Measurements from ENCODE around the gene PIAS1. TPM values are rescaled to one million over a fixed set of nuclear protein-coding genes. Genes with fewer than 3 reads are reported as not detected.
"Not testable (repeated sequence)": the region's sequence is repeated elsewhere in the genome, so short reads cannot be mapped to it uniquely, and the experiment has no call there.

PIAS1 gene
- total RNA-seq (2014; rRNA removed) = 13.2 and 13.5 TPM in 2 replicates
- polyA plus RNA-seq (2012) = 9.5 TPM

- peak; percentile 86 for DNase-seq (ENCODE audit: low read depth)
Observed at GRCh38 chr15:68053701-68054627, at the start of gene PIAS1. TSS of gene PIAS1 (plus strand) at chr15:68054315. CDS start at chr15:68054327, 12 bp downstream.

DNA sequence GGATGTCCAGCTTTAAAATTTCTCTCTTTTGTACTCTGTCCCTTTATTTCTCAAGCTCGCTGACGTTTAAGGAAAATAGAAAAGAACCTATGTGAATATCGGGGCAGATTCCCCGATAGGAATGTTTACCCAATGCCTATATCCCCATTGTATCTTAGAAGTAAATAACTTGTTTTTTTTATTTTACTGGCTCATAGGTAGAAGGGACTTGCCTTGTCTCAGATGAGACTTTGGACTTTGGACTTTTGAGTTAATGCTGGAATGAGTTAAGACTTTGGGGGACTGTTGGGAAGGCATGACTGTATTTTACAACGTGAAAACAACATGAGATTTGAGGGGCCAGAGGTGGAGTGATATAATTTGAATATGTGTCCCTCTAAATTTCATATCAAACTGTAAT lies 46.5 kb upstream of the PIAS1 start:
- not testable (repeated sequence) for DNase-seq (ENCODE audit: low read depth)

DNA sequence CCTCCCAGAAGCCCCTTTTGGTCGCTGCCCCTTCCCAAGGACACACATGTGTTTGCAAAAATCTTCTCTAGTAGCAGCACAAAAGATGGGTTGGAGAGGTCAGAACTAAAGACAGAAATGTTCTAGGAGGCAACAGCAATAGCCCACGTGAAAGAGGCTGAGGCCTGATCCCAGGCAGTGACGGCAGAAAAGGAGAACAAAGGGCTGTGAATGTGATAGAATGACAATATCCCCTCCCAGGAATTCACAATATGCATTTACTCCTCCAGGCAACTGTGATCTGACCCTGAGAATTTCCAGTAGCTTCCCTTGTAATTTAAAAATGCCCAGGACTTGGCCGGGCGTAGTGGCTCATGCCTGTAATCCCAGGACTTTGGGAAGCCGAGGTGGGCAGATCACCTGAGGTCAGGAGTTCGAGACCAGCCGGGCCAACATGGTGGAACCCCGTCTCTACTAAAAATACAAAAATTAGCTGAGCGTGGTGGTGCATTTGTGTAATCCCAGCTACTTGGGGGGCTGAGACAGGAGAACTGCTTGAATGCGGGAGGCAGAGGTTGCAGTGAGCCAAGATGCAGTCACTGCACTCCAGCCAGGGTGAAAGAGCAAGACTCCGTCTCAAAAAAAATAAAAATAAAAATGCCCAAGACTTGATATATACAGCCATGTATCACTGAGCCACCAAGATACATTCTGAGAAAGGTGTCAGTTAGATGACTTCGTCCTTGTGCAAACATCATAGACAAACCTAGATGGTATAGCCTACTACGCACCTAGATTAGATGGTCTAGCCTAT lies 43.6 kb upstream of the PIAS1 start:
- DNase-seq (ENCODE audit: low read depth) = no peak

DNA sequence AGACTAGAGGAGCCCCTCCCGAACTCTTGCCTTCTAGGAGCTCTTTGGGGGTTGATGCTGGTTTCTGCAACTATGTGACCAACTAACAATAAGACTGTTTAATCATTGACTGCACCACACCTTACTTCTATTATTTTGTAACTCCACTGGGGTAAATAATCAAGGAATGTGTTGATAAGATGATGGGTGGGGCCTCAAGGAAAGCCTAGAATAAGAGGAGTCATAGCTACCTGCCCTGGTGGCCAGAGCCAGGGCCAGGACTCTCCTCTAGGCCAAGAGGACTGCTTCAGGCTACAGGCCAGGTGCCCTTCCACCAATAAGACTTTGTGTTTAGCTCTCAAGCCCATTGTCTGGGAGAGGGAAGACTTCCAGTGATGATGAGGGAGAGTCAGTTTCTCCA lies 41.2 kb upstream of the PIAS1 start:
- DNase-seq (ENCODE audit: low read depth) = no peak

DNA sequence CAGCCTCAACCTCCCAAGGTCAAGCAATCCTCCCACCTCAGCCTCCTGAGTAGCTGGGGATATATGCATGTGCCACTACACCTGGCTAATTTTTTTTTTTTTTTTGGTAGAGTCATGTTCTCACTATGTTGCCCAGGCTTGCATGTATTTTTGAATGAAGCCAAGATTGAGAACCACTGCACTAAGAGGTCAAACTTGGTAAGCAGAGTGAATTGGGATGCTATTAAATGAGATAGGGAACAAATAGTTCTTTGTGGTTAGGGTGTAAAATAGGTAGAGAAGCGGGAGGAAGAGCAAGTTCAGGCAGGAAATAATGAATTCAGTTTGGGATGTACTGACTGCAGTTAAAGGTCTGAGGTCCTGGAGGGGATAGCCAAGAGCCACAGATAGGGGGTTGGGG lies 39.9 kb upstream of the PIAS1 start:
- DNase-seq (ENCODE audit: low read depth) = no peak

DNA sequence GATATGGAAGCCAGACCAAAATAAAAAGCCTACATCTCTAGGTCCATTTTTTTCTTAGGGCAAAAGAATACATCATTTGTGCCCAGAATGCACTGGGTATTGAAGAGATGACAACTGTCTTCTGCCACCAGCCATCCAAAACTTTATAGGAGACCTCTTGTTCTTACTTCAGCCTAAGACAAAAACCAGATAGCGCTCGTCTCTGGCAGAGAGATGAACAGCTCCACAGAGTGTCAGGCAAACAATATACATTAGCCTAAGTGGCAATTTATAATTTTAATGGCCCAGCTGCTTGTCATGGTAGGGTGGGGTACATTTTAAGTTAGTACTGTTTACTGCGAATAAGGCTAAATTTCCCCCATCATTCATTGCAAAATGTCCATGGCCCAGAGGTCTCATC lies 38.9 kb upstream of the PIAS1 start:
- DNase-seq (ENCODE audit: low read depth) = no peak

DNA sequence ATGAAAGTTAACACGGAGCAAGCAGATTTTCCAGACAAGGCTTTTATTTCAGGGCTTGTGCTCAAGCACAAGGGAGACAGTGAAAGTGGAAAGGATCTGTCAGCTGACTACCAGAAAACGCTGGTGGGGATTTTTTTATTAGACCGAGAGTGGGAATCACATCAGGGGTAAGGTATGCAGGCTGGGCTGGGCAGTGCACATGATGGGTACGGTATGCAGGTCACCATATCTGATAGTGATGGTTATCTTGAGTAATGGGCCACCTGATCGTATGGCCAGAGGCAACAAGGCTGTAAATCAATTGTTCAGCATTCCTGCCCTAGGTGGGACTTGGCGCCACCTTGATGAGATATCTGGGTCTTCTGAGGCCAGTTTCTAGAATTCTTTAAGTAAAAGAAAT lies 36.9 kb upstream of the PIAS1 start:
- DNase-seq (ENCODE audit: low read depth) = no peak

DNA sequence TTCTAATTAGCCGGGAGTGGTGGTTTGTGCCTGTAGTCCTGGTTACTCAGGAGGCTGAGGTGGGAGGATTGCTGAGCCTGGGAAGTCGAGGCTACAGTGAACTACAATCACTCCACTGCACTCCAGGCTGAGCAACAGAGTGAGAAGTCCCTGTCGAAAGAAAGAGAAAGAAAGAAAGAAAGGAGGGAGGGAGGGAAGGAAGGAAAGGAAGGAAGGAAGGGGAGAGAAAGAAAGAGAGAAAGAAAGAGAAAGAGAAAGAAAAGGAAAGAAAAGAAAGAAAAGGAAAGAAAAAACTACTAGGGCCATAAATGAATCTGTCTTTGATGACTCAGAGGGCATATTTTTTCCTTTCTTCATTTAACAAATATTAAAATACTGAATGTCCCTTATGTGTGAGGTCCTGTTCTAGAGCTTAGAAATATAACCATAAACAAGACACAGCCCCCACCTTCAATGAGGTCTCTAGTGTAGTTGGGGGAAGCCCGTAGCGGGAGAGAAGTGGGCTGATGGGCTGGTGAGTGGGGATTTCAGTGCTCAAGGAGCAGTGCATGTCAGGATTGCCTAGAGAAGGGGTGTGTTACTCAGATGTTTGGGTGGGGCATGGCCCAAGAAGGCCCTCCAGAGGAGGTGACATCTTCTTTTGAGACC lies 35.2 kb upstream of the PIAS1 start:
- no peak for DNase-seq (ENCODE audit: low read depth)

DNA sequence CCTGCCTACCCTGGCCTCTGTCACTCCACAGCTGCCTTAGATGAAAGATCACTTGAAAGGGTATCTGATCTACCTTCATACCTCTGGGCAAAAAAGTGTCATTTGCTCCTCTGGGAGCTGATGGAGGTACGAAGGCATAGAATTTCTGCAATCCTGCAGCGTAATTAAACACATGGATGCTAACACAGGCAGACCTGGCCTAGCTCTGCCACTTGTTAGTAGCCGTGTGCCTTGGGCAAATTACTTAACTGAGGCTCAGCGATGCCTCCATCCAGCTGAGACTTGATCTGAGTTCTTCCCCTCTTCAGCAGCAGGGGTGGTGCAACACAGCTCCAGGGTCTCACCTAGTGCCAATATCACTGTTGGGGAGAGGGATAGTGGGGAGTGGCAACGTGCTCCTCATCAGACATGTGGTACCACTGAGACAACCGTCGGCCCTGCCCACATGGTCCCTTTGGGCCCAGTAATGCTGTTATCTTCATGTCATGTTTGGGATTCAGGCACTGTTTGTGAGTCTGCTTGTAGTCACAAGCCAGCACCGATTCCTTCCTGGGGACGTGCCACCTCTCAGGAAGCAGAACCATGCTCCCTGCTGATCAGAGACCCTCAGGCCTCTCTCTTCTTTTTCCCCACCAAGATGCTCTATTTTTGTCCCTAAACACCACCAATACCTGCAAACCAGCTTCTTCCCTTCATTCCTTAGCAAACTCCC lies 34.1 kb upstream of the PIAS1 start:
- no peak for DNase-seq (ENCODE audit: low read depth)

DNA sequence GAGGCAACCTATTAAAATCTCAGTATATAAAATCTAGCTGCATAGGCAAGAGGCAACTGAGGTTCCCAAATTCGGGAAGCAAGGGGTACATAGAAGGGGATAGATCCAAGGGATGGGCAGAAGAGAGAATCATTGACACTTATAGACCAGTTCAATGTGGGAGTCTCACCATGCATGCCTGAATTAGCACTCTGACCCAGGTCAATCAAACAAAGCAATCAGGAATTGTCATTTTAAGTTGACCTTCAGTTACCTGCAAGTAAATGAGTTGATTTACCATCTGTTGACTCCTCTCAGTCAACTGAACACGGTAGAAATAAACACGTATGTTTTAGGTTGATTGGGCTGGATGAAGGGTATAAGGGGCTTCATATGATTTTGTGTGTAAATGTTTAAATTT lies 33.4 kb upstream of the PIAS1 start:
- DNase-seq (ENCODE audit: low read depth) = no peak

GRCh38 chr15:68022061-68022460 lies 32.1 kb upstream of the PIAS1 start:
- DNase-seq (ENCODE audit: low read depth) = no peak

- DNase-seq (ENCODE audit: low read depth) = no peak
Observed at GRCh38 chr15:68023307-68024101, 30.6 kb upstream of the PIAS1 start.

DNA sequence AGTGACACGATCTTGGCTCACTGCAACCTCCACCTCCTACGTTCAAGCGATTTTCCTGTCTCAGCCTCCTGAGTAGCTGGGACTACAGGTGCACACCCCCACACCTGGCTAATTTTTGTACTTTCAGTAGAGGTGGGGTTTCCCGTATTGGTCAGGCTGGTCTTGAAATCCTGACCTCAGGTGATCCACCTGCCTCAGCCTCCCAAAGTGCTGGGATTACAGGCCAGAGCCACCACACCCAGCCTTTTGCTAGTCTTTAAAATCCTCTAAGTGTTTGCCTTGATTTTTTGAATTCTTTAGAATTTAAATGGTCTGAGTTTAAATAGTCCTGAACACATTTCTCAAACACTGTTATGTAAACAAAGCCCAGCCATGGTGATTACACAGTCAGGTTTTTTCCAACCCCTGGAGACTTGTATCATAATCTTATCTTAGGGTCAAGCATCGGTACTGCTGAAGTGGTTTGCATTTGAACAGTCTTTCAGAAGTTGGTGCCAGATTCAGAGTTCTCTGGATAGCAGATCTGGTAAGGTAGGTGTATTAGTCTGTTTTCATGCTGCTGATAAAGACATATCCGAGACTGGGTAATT lies 28.2 kb upstream of the PIAS1 start:
- no peak for DNase-seq (ENCODE audit: low read depth)

DNA sequence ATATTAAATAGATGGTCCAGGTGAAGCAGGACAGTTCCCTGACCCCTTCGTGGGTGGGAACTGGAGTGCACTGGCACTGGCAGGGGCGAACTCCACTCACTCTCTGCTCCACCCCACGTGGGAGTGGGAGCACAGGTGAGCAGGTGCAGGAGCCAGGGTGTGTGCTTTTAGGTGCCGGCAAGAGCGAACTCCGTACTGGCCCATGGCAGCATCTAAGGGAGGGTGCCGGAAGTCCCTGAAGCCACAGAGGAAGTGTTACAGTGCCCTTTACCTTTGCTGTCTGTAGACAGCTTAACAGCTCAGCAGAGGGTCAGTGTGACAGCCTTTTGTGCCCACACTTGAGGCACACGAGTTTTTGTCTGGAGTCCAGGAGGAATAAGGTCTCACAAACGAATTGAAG lies 26.7 kb upstream of the PIAS1 start:
- no peak for DNase-seq (ENCODE audit: low read depth)

- no peak for DNase-seq (ENCODE audit: low read depth)
Observed at GRCh38 chr15:68028137-68028887, 25.8 kb upstream of the PIAS1 start.

- no peak for DNase-seq (ENCODE audit: low read depth)
Observed at GRCh38 chr15:68028888-68029207, 25.3 kb upstream of the PIAS1 start.

DNA sequence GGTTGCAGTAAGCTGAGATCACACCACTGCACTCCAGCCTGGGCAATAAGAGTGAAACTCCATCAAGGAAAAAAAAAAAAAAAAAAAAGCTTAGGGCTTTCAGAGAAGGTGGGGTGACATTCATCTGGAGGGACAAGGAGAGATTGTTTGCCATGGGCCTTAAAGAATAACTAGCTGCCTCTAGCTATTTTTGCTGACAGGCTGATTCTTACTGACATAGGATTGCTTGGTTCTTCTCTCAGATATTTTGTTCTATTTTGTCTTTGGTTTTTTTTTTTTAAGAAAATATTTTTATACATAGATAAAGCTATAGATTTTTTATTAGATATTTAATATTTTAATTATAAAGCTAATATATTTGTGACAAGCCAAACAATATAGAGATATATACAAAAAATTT lies 24.2 kb upstream of the PIAS1 start:
- no peak for DNase-seq (ENCODE audit: low read depth)

GRCh38 chr15:68031404-68031803 lies 22.7 kb upstream of the PIAS1 start:
- peak; percentile 41 for DNase-seq (ENCODE audit: low read depth)

DNA sequence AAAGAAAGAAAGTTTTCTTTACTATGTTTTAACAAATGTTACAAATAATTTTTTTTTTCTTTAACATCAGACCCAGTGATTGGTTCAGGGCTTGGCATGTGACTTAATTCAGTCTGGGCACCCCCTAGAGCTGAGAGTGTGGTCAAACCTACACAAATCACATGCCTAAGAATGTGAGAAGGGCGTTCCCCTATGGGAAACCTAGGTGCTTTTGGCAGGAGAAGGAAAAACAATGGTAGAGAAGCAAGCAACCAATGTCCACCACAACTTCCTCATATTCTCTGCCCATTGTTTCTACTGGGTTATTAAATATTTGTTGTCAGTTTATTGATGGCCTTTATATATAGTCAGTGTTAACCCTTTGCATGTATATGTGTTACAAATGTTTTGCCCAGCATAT lies 21.4 kb upstream of the PIAS1 start:
- DNase-seq (ENCODE audit: low read depth) = no peak

GRCh38 chr15:68034081-68034480 lies 20.0 kb upstream of the PIAS1 start:
- DNase-seq (ENCODE audit: low read depth) = no peak
